Inferior parietal cortex (tissue), 1 donor: Measurements from ENCODE around the gene GRAMD4.

Experiments used
- DNase-seq: peaks from one replicate; pipeline ENCODE4 v3.0.0-alpha.2; 2016; ENCODE audit errors: extremely low spot score

Gene GRAMD4, protein sequence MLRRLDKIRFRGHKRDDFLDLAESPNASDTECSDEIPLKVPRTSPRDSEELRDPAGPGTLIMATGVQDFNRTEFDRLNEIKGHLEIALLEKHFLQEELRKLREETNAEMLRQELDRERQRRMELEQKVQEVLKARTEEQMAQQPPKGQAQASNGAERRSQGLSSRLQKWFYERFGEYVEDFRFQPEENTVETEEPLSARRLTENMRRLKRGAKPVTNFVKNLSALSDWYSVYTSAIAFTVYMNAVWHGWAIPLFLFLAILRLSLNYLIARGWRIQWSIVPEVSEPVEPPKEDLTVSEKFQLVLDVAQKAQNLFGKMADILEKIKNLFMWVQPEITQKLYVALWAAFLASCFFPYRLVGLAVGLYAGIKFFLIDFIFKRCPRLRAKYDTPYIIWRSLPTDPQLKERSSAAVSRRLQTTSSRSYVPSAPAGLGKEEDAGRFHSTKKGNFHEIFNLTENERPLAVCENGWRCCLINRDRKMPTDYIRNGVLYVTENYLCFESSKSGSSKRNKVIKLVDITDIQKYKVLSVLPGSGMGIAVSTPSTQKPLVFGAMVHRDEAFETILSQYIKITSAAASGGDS

DNA sequence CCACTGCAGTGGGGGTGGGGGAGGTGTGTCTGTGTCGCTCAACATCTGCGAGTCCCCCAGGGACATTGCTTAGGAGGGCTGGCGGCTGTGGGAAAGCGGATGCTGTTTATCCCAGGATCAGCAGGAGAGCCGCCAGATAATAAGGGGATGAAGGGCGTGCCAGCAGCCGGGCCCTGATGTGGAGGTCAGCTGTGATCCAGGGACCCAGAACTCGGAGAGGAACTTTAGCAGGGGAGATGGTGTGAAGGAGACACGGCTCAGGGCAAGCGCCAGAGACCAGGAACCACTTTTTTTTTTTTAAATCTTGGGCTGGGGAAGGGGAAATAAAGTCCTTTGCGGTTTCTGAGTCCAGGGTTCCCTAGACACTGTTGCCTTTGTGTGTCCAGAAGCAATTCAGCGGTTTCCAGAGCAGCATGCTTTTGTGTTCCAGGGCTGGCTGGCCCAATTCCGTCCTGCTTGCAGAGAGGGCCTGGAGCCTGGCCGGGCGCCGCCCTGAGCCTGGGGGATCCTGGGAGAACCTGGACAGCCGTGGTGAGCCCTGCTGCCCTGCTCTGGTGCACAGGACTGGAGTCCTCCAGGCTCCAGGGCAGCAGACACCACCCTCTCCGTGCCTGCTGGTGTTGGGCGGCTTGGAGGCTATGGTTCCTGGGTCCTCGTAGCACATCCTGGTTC is at the start of gene GRAMD4:
GRAMD4 (plus strand) TSS at position 557 of the 672 bp plus-strand sequence. CDS start 6,414 bp downstream, outside the sequence.
- DNase-seq: no peak

DNA sequence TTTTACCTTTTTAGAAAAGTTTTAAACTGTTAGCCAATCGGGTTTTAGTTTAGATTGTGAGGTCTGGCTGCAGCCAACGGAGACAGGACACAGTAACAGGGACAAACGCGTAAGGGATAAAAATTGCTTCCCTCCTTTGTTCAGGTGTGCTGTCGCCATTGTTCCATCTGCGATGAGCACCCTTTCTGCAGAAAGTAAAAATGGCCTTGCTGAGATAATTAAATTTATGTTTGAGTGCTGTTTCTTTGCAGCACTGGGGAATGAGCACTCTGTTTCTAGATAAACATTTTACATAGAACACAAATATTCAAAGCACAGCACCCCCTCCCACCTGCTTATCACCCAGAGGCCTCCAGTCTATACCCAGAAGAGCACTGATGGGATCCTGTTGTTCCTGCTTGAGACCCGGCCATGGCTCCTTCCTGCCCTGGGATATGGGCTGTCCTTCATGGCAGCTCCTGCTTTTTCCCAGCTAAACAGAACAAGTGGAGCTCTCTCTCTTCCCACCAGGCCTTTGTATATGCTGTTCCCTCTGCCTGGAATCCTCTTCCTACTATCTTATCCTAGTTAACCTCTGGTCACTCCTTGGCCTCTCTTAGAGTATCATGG is 48.4 kb upstream of the GRAMD4 start:
- DNase-seq: no peak

DNA sequence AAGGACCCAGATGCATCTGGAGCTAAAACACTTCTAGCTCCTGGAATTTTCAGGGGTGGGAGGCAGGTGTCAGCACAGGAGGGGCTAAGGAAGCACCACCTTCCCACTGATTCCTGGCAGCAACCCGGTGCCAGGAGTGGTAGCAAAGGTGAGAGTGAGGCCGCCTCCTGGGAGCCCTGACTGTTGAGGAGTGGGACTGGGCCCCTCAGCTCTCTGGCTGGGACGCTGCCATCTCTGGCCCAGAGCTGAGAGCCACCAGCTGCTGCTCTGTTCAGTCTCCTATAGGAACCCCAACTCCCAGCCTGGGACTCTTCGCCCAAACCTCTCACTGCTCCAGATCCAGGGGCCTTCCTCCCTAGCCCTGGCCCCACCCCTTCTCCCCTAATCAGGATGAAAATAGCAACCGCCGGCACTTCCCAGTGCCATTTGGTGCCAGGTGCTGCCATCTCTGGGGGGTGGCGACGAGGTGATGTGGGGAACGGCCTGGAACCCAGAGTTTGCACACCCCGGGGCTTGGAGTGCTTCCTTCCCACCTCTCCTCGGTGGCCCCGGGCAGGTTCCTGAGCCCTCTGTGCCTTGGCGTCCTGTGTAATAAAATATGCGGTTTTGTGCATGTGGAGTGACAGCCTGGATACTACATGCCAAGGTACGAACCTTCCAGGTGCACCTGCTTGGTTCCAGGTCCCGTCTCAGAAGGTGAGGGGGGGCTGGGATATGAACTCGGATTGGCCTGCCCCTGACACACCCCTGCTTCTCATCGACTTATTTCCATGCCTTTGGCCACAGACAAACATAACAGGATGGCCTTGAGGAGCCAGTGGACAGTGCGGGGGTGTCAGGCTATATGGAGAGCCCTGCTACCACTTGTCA is 47.0 kb upstream of the GRAMD4 start:
- no peak for DNase-seq

GRCh38 chr22:46573781-46574437 is 46.3 kb upstream of the GRAMD4 start:
- DNase-seq: no peak

DNA sequence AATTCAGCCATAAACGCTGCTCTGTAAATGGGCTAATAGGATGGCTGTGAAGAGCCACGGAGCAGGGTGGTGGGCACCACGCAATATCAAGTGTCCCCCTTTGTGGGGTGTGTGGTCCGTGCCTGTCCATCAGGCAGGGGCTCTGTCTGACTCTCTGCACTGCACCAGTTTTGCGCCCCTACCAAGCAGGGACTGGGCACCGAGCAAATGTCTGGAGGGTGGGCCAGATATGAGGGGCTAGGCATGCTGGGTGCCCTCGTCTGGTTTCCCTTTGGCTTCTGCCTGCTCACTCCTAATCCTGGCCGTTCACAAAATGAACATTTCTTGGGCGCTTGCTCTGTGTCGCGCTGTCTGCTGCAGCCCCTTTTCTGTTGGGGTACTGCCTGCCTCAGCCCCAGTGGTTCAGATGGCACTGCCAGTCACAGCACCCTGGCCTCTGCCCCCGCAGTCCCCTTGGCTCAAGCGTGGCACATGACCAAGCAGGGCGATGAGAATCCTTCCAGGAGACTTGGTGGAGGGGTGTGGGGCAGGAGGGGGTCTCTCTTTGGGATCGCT is 45.7 kb upstream of the GRAMD4 start:
- DNase-seq: no peak

GRCh38 chr22:46574993-46575910 is 44.9 kb upstream of the GRAMD4 start:
- DNase-seq: no peak

- DNase-seq: no peak
Measured at GRCh38 chr22:46575911-46576555, 44.2 kb upstream of the GRAMD4 start.

GRCh38 chr22:46576556-46577367 is 43.4 kb upstream of the GRAMD4 start:
- peak; percentile 22 for DNase-seq

DNA sequence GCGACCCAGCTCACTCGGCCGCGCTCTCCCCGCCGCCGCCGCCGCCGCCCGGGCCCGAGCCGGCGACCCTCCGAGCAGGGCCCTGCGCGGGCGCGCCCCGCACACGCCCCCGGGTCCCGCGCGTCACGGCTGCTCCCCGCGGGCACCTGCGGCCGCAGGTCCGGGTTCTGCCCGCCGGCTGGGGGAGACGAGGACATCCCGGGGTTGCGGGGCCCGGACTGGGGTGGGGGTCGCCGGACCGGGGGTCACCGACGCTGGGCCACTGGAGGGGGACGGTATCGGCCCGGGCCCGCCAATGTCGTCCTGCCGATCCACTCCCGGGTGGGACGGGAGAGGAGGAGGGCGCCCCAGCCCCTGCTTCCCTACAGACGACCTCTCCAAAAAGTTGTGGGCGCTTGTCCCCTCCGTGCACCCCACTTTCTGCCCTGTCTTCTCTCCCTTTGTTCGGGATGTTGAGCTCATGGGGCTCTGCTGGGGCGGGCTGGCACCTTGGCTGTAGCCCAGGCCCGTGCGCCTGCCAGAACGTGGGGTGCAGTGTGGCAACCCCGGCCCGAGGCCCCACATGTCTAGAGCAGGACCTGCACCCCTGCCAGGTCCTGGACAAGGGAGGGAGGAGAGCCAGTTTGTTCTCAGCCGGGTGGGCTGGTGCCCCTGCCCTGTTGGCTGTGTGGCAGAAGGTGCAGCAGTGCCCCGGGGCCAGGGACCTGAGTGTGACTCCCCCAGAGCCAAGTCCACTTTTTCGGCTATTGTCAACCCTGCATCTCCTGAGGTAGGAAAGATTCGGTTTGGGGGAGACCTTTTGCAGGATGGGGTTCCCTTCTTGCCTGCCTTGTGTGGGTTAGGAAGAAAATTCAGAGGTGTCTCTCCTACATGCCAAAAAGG is 42.6 kb upstream of the GRAMD4 start:
- no peak for DNase-seq

- no peak for DNase-seq
Measured at GRCh38 chr22:46578251-46578823, 41.8 kb upstream of the GRAMD4 start.

GRCh38 chr22:46578824-46579561 is 41.2 kb upstream of the GRAMD4 start:
- no peak for DNase-seq

DNA sequence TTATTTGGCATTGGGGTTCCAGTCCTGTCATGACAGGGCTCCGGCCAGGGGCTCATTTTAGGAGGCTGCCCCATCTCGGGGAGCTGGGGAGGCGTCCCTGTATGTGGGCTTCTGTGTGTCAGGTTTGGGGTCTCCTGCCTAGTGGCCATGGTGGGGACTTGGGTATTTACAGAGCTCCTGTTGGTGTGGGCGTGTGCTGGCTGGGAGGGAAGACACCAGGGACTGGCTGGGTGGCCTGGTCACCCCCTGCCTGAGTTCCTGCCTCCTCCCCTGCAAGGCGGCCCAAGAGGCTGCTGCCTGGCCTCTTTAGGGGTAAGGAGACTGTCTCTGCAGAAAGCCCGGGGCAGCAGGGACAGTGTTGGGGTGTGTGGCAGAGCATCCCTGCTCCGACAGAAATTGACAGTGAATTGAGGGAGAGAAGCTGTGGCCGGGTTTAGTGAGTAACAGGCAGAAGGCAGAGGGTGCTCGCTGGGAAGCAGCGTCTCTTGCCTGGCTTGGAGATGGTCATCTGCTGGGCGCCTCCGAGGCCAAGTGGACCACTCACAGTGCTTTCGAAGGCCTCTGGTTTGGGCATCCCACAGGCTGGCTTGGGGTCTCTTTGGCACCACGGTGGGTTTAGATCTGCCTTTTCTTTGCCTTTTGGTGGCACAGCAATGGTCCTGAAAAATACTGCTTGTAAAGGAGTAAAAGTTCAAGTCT is 40.3 kb upstream of the GRAMD4 start:
- no peak for DNase-seq

DNA sequence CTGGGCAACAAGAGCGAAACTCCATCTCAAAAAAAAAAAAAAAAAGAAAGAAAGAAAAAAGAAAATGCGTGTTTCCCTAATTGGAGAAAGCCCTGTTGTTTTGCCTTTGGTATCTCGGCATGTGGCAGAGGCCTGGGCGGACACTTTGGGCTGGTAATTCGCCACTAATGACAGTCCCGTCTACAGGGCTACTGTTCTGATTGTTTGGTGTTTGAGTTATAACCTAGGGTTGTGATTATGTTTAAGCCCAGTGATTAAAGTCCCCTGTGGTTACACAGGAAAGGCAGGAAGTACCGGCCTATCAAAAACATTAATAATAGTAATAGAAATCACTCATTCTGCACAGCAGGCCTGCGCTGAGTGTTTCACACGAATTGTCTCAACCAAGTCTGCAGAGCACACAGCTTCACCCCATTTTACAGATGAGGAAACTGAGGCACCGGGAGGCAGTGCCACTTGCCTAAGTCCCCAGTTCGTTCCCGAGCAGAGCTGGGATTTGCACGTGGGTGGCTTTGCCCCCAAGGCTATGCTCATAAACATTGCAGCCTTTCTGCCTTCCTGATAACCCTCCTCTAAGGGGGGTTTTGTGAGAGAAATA is 39.1 kb upstream of the GRAMD4 start:
- no peak for DNase-seq

DNA sequence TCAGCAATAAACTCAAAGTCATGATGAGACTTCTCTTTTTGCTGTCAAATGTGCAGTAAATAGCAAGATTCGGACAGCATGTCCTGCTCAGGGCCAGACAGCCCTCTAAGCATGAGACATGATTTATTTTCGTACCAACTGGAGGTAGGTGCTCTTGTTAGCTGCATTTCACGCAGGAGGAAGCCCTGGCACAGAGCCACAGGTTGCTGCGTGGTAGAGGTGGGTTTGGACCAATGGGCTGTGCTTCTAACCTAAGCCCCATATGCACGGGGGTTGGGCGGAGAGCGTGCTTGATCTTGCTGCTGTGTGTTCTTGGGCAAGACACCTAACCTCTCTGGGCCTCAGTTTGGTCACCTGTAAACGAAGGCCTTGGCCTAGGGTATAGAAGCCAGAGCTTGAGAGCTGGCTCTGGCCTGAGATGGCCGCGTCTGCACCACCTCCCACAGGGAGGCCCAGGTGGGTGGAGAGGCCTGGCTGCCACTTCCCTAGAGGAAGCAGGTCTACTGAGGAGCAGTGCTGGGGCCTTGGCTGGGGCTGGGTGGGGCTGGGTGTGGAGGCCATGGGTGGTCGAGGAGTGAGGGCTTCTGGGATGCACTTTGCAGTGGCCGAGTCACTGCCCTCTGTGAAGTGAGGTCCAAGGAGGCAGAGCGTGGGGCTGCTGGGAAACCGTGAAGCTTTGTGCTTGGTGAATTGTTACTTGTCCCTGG is 38.5 kb upstream of the GRAMD4 start:
- DNase-seq: no peak
